GM12892 (cell line): ENCODE data around the gene WRAP53.

Experiments used
- POLR2A ChIP-seq: IDR thresholded peaks from 2 replicates; pipeline ENCODE4 v1.6.1; 2011; ENCODE audit warnings: low read depth, low read length, control low read depth
- TAF1 ChIP-seq: IDR thresholded peaks from 2 replicates; pipeline ENCODE4 v1.6.1; 2011; ENCODE audit warnings: low read depth, mild to moderate bottlenecking, control low read depth, low read length, borderline replicate concordance

GRCh38 chr17:7685533-7686221 is 2.6 kb upstream of the WRAP53 start:
- TF ChIP-seq POLR2A (peak; percentile 76; the same call in 1 of the 2 replicates), TAF1 (peak; percentile 71; the same call in 1 of the 2 replicates)
